Posterior vena cava (tissue), 2 donors: Measurements from ENCODE around the gene SULT1B1. TPM values are rescaled to one million over a fixed set of nuclear protein-coding genes. Genes with fewer than 3 reads are reported as not detected.

Experiments used
- DNase-seq: peaks from one replicate; pipeline ENCODE4 v3.0.0-alpha.2; 2020; ENCODE audit warnings: low spot score
- intact Hi-C, 2 donors: fragments of 100-400 bp; cut with DNase I; formaldehyde crosslinking; loops; one replicate each; pipeline versions ENCODE4 v1.14.1 to v1.14.2; 2022 to 2023
- total RNA-seq, 2 donors: library from RNA; stranded (reverse); fragmentation: NEBNext Ultra II Directional; extraction: Animal tissue kit (Norgen Biotek cat#: 25700); gene quantifications; one replicate each; pipeline ENCODE4 v1.2.1, GENCODE V29; 2021
- donor health status: DM: yes; HTN: yes; CAD: no.
- donor health status: DM: yes; HTN: yes; CAD: no.

Gene SULT1B1
- total RNA-seq, 2 donors from 2014 or later: 2.2 to 7.5 TPM

GRCh38 chr4:69713593-69713992 lies 46.8 kb downstream of the SULT1B1 start:
- no peak for DNase-seq
- intact Hi-C loops: no loop called here

DNA sequence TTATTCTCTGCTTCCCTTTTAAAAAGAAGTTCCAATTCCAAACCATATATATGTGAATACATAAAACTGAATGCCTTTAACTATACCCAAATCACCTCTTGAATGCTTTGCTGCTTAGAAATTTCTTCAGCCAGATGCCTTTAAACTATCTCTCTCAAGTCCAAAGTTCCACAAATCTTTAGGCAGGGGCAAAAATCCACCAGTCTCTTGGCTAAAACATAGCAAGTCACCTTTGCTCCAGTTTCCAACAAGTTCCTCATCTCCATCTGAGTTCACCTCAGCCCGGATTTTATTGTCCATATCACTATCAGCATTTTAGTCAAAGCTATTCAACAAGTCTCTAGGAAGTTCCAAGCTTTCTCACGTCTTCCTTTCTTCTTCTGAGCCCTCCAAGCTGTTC lies 49.8 kb downstream of the SULT1B1 start:
- DNase-seq: no peak
- intact Hi-C loops: no loop called here

DNA sequence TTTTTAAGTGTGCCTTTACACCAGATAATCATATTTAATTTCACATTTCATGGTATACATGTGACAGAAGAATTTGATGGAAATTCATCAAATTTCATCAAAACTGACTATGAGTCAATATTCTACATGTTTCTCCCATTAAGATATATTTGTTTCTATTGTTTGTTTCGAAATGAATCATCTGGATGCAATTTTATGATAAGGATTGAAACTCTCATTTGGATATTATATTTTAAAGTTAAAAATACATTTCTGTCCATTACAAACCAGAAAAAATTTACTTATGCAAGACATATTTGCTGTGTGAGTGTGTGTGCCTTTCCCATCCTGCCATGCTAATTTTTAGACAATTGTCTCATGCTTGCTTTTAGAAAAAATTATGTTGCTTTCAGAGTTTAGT lies 52.2 kb downstream of the SULT1B1 start:
- intact Hi-C loops: no loop called here
- DNase-seq: no peak

- no peak for DNase-seq
These were observed 52.6 kb downstream of the SULT1B1 start for GRCh38 chr4:69707807-69708206.

GRCh38 chr4:69702201-69702600 lies 58.2 kb downstream of the SULT1B1 start:
- no peak for DNase-seq
- intact Hi-C loops: no loop called here

More at GRCh38 chr4:69707807-69708206, 52.6 kb downstream of the SULT1B1 start:
- intact Hi-C loops: no loop called here

DNA sequence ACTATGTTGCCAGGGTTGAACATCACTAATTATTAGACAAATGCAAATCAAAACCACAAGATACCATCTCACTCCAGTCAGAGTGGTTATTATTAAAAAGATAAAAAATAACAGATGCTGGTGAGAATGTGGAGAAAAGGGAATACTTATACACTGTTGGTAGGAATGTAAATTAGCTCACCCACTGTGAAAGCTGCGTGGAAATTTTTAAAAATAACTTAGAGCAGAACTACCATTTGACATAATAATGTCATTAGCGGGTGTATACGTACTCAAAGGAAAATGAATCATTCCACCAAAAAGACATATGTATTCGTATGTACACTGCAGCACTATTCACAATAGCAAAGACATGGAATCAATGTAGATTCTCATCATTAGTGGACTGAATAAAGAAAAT lies 58.7 kb downstream of the SULT1B1 start:
- intact Hi-C loops: no loop called here
- DNase-seq: no peak

- no peak for DNase-seq
- intact Hi-C loops: no loop called here
These were observed 62.7 kb downstream of the SULT1B1 start for GRCh38 chr4:69697536-69698242.

GRCh38 chr4:69689599-69689998 lies 70.8 kb downstream of the SULT1B1 start:
- no peak for DNase-seq
- intact Hi-C loops: loop anchor here in 1 of 2 donors (5.0 kb wide), 1 partner anchor 673 kb away; the partner anchor contains the start of gene SMR3A

DNA sequence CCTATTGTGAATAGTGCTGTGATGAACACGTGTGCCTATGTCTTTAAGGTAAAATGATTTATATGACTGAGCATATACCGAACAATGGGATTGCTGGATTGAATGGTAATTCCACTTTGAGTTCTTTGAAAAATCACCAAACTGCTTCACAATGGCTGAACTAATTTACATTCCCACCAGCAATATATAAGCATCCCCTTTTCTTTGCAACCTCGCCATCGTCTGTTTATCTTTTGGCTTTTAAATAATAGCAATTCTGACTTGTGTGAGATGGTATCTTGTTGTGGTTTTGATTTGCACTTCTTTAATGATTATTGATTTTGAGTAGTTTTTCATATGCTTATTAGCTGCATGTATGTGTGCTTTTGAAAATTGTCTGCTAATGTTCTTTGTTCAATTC lies 75.6 kb downstream of the SULT1B1 start:
- intact Hi-C loops: loop anchor here in 1 of 2 donors (5.0 kb wide), 1 partner anchor 677 kb away; the partner anchor contains the start of gene SMR3A
- DNase-seq: no peak

Other genes starting within 250 kb of the SULT1B1 start
- gene UGT2A2, start 121.0 kb downstream of the SULT1B1 start, total RNA-seq: not detected
- not detected for gene UGT2A1, start 107.4 kb downstream of the SULT1B1 start, total RNA-seq
- not detected for gene SULT1E1, start 99.5 kb upstream of the SULT1B1 start, total RNA-seq
- not detected for gene CSN1S1, start 170.4 kb upstream of the SULT1B1 start, total RNA-seq
- not detected for gene CSN2, start 205.1 kb upstream of the SULT1B1 start, total RNA-seq
- not detected for gene STATH, start 235.3 kb upstream of the SULT1B1 start, total RNA-seq